ENCODE data around the gene CHCHD6.

GRCh38 chr3:126849768-126850167 is 145.7 kb downstream of the CHCHD6 start:
- TF ChIP-seq CTCF (IDR thresholded peaks at IDR 0.05): no peak
- TF ChIP-seq POLR2A (IDR thresholded peaks at IDR 0.05): no peak

All from right lobe of liver (tissue), 4 donors.